GM12874 (cell line): ENCODE data around the gene FTO.

Experiments used
- CTCF ChIP-seq: IDR thresholded peaks from 2 replicates; pipeline ENCODE4 v1.5.1; 2011; ENCODE audit warnings: low read depth, mild to moderate bottlenecking, control low read depth, low read length, moderate library complexity; ENCODE audit not compliant: insufficient read depth

Gene FTO

GRCh38 chr16:53915452-53916160, 211.7 kb downstream of the FTO start:
- TF ChIP-seq CTCF: no peak

- TF ChIP-seq CTCF: no peak
These were observed 217.0 kb downstream of the FTO start for GRCh38 chr16:53920988-53921387.

- TF ChIP-seq CTCF: no peak
These were observed 218.3 kb downstream of the FTO start for GRCh38 chr16:53922067-53922806.

GRCh38 chr16:53922807-53923571, 219.0 kb downstream of the FTO start:
- TF ChIP-seq CTCF: no peak

- TF ChIP-seq CTCF: no peak
These were observed 220.6 kb downstream of the FTO start for GRCh38 chr16:53924331-53925106.

GRCh38 chr16:53925107-53925410, 221.1 kb downstream of the FTO start:
- TF ChIP-seq CTCF: no peak

- no peak for TF ChIP-seq CTCF
These were observed 221.6 kb downstream of the FTO start for GRCh38 chr16:53925526-53925925.
